Medulla oblongata (tissue), 1 donor: ENCODE measurements around the gene P4HA1.
"Not testable (repeated sequence)": the region's sequence is repeated elsewhere in the genome, so short reads cannot be mapped to it uniquely, and the experiment has no call there.

Experiments used
- DNase-seq: peaks from one replicate; pipeline ENCODE4 v3.0.0-alpha.2; 2015; ENCODE audit errors: extremely low spot score

Gene P4HA1

DNA sequence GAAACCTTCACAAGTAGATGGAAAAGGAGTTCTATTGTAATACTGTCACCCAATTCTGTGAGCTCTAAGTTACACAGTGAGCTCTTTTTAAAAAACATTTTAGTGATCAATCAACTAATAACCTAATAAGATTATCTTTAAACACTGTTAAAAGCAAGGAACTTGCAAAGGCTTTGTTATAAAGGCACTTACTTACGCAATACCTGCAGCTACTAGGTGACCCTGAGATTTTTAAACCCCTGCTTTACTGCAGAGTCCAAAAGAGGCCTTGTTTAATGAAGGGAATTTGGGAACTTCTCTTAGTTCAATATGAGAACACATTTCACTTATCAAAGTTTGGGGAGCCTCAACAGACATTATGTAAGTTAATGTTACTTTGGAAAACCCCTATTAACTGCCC is 53.3 kb downstream of the P4HA1 start:
- no peak for DNase-seq

DNA sequence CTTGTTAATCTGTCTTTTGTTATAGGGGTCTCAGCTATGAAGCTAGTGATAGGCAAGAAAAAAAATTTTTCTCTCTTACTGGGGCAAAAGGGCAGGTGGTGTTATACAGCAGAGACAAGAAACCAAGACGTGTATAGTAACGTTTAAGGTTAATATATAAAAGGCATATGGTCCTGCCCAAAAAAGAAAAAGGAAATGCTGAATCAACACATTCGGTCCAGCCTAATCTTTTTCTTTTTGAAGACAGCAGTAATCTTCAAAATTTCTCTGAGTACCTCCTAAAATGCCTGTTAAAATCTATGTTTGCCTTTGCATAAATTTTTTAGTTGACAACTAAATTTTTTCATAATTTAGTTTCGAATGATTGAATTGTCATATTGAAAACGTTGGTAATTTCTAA is 54.5 kb downstream of the P4HA1 start:
- no peak for DNase-seq

DNA sequence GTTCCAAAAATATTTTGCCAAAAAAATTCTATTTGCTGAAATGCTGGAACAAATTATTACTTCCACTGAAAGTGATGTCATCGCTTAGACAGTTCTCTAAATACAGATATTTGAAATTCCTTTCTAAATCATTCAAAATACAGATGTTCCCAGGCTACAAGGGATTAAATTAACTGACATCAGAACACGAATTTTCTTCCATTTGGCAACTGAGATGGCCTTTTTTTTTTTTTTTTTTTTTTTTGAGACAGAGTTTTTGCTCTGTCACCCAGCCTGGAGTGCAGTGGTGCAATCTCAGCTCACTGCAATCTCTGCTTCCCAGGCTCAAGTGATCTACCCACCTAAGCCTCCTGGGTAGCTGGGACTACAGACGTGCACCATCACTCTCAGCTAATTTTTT is 57.0 kb downstream of the P4HA1 start:
- no peak for DNase-seq

DNA sequence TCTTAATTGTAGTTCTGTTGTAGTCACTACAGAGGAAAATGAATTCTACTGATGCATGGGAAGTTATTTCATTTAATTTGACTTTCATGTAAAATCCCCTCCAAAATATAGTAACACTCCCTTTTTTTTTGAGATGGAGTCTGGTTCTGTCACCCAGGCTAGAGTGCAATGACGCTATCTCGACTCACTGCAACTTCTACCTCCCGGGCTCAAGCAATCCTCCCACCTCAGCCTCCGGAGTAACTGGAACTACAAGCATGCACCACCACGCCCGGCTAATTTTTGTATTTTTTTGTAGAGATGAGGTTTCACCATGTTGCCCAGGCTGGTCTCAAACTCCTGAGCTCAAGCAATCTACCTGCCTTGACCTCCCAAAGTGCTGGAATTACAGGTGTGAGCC is 60.4 kb downstream of the P4HA1 start:
- DNase-seq: not testable (repeated sequence)

DNA sequence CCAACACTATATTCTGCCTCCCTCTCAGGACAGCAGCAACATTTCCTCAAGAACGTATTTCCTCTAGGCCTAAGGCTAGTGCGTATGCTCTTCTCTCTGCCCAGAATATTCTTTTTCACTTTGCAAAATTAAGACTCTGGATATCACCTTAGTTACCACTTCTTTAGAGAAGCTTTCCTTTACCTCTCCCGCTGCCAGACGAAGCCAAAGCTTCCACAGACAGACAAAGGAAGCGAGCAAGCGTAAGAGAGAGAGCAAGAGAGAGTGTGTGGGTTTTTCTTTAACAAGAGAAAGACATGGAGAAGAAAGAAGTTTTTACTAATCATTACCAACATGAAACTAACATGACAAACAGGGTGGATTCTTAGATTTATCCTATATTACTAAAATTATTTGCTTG is 64.1 kb downstream of the P4HA1 start:
- DNase-seq: peak; percentile 54

DNA sequence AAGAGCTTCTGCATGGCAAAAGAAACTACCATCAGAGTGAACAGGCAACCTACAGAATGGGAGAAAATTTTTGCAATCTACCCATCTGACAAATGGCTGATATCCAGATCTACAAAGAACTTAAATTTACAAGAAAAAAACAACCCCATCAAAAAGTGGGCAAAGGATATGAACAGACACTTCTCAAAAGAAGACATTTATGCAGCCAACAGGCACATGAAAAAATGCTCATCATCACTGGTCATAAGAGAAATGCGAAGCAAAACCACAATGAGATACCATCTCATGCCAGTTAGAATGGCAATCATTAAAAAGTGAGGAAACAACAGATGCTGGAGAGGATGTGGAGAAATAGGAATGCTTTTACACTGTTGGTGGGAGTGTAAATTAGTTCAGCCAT is 70.0 kb downstream of the P4HA1 start:
- not testable (repeated sequence) for DNase-seq

DNA sequence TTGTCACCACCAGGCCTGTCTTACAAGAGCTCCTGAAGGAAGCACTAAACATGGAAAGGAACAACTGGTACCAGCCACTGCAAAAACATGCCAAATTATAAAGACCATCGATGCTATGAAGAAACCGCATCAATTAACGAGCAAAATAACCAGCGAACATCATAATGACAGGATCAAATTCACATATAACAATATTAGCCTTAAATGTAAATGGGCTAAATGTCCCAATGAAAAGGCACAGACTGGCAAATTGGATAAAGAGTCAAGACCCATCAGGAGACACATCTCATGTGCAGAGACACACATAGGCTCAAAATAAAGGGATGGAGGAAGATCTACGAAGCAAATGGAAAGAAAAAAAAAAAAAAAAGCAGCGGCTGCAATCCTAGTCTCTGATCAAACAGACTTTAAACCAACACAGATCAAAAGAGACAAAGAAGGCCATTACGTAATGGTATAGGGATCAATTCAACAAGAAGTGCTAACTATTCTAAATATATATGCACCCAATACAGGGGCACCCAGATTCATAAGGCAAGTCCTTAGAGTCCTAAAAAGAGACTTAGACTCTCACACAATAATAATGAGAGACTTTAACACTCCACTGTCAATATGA is 73.1 kb downstream of the P4HA1 start:
- DNase-seq: not testable (repeated sequence)

DNA sequence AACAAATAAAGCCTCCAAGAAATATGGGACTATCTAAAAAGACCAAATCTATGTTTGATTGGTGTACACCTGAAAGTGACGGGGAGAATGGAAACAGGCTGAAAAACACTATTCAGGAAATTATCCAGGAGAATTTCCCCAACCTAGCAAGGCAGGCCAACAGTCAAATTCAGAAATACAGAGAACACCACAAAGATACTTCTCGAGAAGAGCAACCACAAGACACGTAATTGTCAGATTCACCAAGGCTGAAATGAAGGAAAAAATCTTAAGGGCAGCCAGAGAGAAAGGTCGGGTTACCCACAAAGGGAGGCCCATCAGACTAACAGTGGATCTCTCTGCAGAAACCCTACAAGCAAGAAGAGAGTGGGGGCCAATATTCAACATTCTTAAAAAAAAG is 73.7 kb downstream of the P4HA1 start:
- DNase-seq: not testable (repeated sequence)

DNA sequence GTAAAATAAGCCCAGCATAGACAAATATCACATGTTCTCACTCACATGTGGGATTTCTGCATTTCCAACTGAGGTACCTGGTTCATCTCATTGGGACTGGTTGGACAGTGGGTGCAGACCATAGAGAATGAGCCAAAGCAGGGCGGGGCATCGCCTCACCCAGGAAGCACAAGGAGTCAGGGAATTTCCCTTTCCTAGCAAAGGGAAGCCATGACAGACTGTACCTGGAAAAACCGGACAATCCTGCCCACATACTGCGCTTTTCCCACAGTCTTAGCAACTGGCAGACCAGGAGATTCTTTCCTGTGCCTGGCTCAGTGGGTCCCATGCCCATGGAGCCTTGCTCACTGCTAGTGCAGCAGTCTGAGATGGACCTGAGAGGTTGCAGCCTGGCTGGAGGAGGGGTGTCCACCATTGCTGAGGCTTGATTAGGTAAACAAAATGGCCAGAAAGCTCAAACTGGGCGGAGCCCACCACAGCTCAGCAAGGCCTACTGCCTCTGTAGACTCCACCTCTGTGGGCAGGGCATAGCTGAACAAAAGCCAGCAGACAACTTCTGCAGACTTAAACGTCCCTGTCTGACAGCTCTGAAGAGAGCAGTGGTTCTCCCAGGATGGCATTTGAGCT is 75.0 kb downstream of the P4HA1 start:
- not testable (repeated sequence) for DNase-seq

DNA sequence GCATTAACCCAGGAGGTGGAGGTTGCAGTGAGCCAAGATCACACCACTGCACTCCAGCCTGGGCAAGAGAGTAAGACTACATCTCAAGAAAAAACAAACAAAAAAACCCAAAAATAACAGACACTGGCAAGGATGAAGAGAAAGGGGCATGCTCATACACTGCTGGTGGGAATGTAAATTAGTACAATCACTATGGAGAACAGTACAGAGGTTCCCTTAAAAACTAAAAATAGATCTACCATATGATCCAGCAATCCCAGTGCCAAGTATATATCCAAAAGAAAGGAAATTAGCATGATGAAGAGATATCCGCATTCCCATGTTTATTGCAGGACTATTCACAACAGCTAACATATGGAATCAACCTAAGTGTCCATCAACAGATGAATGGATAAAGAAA is 75.6 kb downstream of the P4HA1 start:
- DNase-seq: no peak

DNA sequence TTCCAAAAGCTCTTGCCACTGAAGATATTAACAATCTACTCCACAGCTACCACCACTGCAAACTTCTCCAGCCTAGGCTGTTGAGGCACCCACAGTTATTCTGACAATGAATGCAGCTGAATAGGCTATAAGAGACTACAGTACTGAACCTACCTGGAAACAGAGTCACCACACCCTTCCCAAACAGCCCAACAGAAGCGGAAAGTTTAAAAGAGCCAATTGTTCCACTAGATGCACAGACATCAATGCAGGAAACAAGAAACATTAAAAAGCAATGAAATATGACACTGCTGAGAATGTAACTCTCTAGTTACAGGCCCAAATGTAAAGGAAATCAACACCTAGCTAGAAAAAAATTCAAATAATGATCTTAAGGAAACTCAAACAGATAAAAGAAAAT is 77.6 kb downstream of the P4HA1 start:
- no peak for DNase-seq

DNA sequence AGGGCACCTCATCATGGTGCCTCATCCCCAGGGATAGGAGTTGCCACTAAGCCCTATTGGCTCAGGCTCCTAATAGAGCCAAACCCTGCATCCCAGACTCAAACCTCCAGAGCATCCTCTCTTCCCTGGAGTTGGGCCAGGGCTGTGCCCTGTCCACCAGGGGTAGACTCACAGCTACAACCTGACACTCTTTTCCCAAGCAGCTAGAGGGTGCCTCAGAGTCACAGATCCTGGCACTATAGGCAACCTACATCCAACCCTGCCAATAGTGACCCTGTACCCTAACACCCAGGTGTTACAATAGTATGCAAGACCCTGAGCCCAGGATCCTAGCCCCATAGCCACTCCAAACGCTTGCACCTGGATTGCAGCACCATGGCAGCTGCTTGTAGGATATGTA is 78.0 kb downstream of the P4HA1 start:
- no peak for DNase-seq

DNA sequence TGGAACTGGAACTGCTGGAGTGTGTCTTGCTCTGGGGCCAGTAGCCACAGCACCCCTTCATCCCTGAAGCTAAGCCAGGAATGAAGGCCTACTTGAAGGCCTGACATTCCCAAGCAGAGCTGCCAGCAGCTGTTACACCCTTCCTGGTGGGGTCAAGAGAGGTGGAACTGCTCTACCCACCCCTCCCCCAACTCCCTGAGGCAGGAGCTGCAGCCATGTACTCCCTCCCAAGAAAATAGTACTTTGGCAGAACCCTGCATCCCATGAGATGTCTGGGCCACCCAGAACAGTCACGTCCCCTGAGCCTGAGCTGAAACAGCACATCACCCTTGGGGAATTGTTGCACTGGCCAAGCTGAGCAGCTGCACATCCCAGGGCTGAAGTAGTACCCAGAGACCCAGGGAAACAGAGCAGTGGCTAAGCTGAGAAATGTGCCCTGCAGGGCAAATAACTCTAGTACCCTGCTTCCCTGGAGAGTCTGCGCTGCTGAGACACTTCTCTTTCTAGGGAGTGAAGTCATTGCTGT is 78.6 kb downstream of the P4HA1 start:
- DNase-seq: no peak

DNA sequence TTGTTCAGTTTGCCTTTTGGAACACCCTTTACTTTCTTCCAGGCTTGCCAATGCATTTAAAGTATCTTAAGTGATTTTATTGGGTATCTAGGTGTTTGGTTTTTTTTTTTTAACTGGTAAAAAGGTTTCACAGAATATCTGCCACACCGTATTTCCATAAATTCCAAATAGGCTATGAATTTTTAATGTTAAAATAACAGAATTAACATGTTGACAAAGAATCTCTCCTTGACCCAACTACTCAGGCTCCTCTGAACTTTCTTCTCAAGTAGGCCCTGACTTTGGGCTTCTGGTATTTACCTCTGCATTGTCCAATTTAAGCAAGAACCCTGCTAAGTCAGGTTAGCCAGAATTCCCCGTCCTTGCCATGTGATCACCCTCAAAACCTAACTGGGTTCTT is 80.9 kb downstream of the P4HA1 start:
- DNase-seq: no peak

DNA sequence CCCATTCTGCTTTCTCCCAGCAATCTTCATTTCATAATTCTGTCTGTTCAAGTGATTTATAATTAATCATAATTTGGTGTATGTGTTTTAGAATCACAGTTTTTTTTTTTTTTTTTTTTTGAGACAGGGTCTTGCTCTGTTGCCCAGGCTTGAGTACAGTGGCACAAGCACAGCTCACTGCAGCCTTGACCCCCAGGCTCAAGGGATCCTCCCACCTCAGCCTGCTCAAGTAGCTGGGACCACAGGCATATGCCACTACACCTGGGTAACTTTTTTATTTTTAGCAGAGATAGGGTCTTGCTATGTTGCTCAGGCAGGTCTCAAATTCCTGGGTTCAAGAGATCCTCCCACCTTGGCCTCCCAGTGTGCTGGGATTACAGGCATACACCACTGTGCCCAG is 92.8 kb downstream of the P4HA1 start:
- DNase-seq: no peak

DNA sequence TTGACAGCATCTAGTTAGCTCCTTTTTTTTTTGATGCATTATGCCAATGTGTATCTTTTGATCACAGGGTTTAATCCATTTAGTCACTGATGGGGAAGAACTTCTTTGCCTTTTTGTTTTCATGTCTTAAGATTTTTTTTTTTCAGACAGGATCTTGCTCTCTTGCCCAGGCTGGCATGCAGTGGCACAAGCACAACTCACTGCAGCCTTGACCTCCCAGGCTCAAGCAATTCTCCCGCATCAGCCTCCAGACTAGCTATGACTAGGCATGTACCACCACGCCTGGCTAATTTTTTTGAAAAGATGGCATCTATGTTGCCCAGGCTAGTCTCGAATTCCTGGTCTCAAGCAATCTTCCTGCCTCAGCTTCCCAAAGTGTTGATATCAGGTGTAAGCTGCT is 95.7 kb downstream of the P4HA1 start:
- no peak for DNase-seq

DNA sequence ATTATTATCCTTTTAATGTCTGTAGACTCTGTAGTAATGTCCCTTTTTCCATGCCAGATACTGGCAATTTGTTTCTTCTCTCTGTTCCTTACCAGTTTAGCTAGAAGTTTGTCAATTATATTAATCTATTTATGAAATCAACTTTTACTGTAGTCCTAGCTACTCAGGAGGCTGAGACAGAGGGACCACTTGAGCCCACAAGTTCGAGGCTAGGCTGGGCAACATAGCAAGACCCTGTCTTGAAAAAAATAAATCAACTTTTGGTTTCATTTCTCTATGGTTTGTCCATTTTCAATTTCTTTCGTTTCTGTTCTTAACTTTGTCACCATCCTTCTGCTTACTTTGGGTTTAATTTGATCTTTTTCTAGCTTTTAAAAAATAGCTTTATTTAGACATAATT is 99.6 kb downstream of the P4HA1 start:
- no peak for DNase-seq

DNA sequence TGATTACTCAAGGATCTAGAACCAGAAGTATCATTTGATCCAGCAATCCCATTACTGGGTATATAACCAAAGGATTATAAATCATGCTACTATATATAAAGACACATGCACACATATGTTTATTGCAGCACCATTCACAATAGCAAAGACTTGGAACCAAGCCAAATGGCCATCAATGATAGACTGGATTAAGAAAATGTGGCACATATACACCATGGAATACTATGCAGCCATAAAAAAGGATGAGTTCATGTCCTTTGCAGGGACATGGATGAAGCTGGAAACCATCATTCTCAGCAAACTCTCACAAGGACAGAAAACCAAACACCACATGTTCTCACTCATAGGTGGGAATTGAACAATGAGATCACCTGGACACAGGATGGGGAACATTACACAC is 101.2 kb downstream of the P4HA1 start:
- not testable (repeated sequence) for DNase-seq

DNA sequence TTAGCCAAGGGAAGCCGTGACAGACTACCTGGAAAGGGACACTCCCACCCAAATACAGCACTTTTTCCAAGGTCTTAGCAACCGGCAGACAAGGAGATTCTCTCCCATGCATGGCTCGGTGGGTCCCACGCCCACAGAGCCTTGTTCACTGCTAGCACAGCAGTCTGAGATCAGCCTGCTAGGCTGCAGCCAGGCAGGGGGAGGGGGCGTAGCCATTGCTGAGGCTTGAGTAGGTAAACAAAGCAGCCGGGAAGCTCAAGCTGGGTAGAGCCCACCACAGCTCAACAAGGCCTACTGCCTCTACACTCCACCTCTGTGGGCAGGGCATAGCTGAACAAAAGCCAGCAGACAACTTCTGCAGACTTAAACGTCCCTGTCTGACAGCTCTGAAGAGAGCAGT is 106.9 kb downstream of the P4HA1 start:
- DNase-seq: not testable (repeated sequence)

DNA sequence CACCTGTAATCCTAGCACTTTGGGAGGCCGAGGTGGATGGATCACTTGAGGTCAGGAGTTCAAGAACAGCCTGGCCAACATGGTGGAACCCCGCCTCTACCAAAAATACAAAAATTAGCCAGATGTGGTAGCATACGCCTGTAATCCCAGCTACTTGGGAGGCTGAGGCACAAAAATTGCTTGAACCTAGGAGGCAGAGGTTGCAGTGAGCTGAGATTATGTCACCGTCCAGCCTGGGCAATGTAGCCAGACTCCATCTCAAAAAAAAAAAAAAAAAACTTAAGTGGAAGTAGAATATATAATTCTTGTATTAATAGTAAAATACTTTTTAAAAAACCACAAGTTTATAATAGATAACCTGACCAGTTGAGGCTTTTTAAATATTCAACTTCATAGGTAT is 112.0 kb downstream of the P4HA1 start:
- DNase-seq: not testable (repeated sequence)

DNA sequence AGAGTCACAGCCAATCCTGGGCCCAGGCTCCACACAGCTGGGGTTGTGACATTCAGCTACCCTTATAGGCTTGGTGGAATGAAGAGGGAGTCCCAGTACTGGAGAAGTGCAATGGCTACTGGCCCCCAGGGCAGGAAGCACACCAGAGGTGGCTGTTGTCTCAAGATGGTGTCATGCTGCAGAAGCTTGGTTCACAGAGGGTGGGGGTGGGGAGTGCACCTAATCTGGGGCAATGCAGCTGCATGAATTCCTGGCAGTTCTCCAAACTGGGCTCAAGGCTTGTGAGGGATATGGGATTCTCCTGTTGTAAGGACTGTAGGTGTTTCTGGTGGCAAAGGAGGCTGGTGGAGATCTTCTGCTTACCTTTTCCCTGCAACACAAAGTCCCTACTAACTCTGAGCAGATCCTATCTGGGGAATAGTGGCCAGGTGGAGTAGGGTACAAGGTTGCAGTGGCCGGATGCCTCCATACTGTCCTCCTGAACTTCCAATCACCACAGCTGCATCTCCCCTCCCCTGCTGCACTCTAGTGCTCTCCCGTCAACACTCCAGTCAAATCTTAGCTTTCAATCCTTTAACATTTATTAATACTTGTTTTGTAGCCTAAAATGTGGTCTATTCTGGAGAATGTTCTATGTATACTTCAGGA is 114.7 kb downstream of the P4HA1 start:
- DNase-seq: no peak

DNA sequence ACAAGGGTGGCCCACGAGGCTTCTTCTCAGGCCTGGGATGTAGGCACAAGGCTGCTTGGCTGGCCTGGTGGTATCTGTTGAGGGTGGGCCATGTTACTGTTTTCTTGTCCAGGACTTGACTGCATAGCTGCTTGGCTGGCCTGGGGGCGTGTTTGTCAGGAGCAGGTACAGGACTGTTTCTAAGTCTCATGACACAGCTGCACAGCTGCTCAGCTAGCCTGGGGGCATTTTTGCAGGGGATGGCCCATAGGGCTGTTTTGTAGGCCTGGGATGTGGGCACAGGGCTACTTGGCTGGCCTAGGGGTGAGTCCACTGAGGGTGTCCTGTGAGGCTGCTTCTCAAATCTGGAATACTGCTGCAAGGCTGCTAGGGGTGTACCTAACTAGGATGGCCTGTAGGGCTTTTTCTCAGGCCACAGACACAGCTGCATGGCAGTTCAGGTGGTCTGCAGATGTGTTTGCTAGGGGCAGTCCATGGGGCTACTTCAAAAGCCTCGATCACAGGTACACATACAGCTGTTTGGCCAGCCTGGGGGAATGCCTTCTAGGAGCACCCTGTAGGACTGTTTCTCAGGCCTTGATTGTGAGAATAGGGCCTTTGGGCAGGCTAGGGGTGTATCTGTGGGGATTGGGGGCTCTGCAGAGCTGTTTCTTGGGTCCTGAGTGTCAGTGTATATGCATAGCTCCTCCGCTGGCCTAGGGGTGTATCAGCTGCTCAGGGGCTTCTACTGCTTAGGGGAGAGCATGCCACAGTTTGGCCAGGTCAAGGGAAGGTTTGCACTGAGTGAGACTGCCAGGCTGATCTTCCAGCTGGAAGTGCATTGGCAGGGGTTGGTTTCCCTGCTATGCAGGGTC is 115.4 kb downstream of the P4HA1 start:
- no peak for DNase-seq
